Astrocyte of the cerebellum (primary cell): ENCODE measurements around the gene CCDC102A.

Experiments
- DNase-seq: peaks from one replicate; pipeline ENCODE4 v3.0.0-alpha.2; 2011; ENCODE audit warnings: low read depth
- H3K4me3 ChIP-seq: 2 replicates; pipeline ENCODE4 v1.5.1; 2011; ENCODE audit warnings: mild to moderate bottlenecking, low read depth, low read length, moderate library complexity
- in situ Hi-C: cut with HindIII; loops from 2 replicates; pipeline ENCODE4 v1.10.0; 2017; ENCODE audit warnings: low sequenced_read_pairs
- TF ChIP-seq, protein P1 (sequence below): IDR thresholded peaks from 2 replicates; pipeline ENCODE4 v1.5.1; 2012; ENCODE audit warnings: low read length, low read depth, moderate library complexity, mild to moderate bottlenecking; ENCODE audit errors: missing control alignments

CCDC102A gene

DNA sequence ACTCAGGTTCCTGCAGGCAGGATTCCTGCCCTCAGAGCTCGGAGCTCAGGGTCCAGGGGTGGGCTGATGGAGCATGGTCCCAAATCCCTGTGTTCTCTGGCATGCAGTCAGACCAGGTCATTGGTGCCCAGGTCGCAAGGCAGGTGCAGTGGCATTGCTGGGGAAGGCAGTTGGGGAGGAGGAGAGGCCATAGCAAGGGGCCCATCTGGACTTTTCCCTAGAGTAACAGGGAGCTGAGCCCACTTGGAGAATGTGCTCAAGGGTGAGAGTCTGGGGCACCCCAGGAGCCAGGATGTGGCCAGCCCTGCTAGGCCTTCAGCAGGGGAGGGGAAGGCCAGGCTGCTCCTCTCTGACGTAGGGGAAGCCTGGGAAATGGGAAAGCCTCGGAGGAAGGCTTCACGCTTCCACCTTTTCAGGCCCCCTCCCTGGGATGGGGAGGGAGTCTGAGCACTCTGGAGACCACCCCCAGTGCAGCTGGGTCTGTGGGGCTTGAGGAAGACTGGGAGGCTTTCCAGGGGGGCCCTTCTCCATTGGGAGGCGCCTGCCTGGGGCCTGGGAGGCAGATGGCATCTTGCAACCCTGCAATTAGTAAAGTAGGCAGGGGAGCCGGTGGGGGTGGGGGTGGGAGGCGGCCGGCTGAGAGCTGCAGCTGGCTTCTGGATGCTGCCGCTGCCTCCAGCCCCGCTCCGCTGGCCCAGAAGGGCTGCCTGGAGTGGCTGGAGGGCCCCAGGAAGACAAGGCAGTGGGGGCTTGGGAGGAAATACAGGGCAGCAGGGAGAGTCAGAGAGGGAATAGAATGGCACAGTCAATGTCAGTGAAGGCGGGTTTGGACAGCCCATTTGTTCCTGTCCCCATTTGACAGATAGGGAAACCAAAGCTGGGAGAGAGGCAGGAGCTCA lies 29.0 kb downstream of the CCDC102A start:
- TF ChIP-seq, protein P1, sequence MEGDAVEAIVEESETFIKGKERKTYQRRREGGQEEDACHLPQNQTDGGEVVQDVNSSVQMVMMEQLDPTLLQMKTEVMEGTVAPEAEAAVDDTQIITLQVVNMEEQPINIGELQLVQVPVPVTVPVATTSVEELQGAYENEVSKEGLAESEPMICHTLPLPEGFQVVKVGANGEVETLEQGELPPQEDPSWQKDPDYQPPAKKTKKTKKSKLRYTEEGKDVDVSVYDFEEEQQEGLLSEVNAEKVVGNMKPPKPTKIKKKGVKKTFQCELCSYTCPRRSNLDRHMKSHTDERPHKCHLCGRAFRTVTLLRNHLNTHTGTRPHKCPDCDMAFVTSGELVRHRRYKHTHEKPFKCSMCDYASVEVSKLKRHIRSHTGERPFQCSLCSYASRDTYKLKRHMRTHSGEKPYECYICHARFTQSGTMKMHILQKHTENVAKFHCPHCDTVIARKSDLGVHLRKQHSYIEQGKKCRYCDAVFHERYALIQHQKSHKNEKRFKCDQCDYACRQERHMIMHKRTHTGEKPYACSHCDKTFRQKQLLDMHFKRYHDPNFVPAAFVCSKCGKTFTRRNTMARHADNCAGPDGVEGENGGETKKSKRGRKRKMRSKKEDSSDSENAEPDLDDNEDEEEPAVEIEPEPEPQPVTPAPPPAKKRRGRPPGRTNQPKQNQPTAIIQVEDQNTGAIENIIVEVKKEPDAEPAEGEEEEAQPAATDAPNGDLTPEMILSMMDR, result no peak
- no peak for DNase-seq
- in situ Hi-C loops, result loop anchor here (5.0 kb wide), 1 partner anchor 90 kb away; no protein-coding TSS in a partner anchor
- H3K4me3 ChIP-seq, result no peak overlapping the region

DNA sequence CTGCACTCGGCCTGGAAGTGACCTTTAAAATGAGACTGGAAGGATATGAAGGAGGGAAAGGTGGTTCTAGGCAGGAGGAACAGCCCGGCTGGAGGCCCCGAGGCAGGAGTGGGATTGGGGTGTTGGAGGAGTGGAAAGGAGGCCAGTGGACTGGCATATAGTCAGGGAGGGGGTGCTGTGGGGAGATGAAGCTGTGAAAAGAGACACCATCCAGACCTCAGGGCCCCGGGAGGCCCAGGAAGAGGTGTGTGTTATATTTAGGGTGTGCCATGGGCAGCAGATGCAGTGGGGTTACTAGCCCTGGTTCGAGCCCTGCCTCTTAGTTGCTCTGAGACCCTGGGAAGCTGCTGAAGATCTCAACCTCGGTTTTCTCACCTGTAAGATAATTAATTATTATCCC lies 31.2 kb downstream of the CCDC102A start:
- TF ChIP-seq, protein P1, result no peak
- H3K4me3 ChIP-seq, result no peak overlapping the region
- no peak for DNase-seq
- in situ Hi-C loops, result loop anchor here (5.0 kb wide), 1 partner anchor 88 kb away; no protein-coding TSS in a partner anchor

DNA sequence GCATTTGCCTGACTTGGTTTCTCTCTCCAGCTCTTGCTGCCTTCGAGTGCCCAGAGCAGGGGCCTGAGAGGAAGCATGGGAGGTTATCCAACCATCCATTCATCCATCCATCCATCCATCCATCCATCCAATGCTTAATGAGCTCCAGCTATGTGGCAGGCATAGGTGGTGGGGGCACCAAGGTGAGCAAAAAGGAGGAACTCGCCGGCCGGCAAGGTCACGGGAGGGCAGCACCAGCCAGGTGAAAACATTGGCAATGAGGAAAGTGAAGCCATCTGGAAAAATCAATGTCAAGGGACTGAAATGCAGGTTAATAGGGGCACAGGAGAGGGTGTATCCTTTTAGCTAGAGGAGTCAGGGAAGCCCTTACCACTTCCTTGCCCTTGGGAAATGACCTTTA lies 31.9 kb downstream of the CCDC102A start:
- no peak for DNase-seq
- no peak overlapping the region for H3K4me3 ChIP-seq
- in situ Hi-C loops, result no loop called here
- TF ChIP-seq, protein P1, result no peak

DNA sequence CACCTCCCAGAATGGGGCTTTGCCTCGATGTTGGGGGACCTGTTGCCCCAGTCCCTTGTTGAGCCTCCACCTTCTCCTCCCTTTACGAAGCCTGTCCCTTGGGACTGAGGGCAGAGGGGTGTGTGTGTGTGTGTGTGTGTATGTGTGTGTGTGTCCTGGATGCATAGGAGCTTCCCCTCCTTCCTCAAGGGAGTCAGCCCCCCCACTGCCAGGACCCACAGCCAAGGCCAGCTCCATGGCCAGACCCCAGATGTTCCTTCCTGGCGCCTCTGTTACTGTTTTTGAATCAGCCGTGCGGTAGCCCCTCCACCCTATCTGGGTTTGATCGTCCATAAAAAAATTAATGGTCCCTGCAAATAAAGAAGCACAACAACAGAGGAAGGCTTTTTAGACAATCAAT lies 32.4 kb downstream of the CCDC102A start:
- in situ Hi-C loops, result no loop called here
- no peak overlapping the region for H3K4me3 ChIP-seq
- no peak for DNase-seq
- TF ChIP-seq, protein P1, result no peak

DNA sequence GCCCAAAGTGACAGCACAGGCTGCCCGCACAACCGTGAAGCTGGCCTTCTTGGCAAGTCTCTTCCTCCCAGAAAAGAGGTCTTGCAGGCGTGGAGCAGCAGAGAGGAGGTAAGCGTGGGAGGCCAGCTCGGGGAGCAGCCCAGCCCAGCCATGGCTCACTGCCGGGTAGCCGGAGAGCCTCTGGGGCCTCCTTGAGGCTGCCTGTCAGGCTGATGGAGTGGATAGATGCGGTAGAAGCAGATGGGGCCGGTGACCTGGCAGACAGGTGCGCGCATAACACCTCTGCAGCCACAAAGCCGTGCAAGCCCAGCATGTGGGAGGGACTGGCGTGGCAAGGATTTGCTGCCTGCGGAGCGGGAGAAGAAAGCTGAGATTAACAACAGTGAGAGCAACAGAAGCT lies 33.0 kb downstream of the CCDC102A start:
- in situ Hi-C loops, result no loop called here
- no peak for DNase-seq
- TF ChIP-seq, protein P1, result no peak
- H3K4me3 ChIP-seq, result no peak overlapping the region

DNA sequence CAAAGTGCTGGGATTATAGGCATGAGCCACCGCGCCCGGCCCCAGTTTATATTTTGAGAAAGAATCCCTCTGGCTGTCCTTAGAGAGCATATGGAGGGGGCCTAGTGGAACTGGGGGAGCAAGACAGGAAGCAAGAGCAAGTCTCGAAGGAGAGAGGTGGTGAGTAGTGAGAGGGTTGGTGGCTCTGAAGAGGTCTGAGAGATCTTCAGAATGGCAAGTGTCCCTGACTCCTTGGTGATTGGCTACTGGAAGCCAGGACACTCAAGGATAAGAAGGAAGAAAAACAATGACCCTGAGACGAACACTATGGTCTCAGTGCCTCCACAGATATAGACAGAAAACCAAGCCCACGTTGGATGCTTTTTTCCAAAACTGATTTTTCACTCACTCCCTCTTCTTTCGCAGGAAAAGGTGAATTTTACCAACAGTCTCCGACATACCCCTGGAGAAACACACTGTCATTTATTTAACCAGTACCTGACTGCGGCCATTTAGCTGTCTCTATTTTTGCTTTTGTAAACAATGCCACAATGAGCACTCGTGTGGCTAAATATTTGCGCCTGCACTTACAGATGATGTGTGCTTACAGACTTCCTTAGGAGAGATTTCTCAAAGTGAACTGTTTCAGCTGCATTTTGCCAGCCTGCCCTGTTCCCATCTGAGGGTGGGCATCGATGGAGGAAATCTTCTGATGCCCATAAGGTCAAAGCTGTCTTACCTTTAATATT lies 34.2 kb downstream of the CCDC102A start:
- in situ Hi-C loops, result no loop called here
- DNase-seq, result no peak
- H3K4me3 ChIP-seq, result no peak overlapping the region
- TF ChIP-seq, protein P1, result no peak
